GM18505 (cell line): ENCODE measurements around the gene CNTN5.
"Not testable (repeated sequence)": the region's sequence is repeated elsewhere in the genome, so short reads cannot be mapped to it uniquely, and the experiment has no call there.

ENCODE experiments used
- ATAC-seq: cut with Tn5 transposase; IDR thresholded peaks from one replicate; pipeline ENCODE4 v1.9.1; 2021; ENCODE audit not compliant: unreplicated experiment
- POLR2A ChIP-seq: IDR thresholded peaks from 4 replicates; pipeline ENCODE4 v1.6.1; 2011; ENCODE audit warnings: borderline replicate concordance; ENCODE audit not compliant: insufficient read depth, insufficient read length; ENCODE audit errors: extremely low read depth

CNTN5 gene

DNA sequence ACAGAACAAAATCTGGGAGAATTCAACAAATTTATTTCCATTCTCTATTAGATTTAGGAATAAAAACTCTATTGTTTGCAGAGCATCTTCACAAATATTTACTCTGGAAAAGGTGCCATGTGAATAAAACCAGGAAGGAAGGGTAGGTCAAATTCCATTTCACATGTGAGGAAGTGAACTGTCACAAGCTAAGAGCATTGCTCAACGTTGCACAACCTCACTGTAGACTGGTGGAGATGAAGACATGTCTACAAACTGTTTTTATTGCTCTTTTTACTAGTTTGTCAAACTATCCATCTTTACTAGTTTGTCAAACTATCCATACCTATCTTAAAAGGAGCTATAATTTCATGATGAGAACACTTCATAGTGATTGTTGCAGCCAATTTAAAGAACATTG lies 236.4 kb downstream of the CNTN5 start:
- no peak for TF ChIP-seq POLR2A
- ATAC-seq, result no peak

DNA sequence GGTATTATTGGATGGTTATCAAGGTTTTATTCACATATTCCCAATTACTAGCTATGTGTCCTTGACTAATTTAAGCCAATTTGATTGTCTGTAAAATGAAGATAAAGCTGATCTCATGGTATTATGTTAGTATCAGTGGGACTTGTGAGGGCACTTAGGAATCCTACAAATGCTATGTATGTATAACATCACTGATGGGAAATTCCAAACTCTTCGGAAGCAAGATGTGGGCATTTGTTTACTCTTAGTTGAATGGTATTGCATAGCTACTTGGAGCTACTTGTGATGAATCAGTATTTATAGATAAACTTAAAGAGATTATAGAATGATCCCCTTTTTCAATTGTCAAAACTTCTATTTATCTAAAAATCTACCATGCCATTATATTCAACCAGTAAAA lies 239.9 kb downstream of the CNTN5 start:
- ATAC-seq, result no peak
- TF ChIP-seq POLR2A, result no peak

DNA sequence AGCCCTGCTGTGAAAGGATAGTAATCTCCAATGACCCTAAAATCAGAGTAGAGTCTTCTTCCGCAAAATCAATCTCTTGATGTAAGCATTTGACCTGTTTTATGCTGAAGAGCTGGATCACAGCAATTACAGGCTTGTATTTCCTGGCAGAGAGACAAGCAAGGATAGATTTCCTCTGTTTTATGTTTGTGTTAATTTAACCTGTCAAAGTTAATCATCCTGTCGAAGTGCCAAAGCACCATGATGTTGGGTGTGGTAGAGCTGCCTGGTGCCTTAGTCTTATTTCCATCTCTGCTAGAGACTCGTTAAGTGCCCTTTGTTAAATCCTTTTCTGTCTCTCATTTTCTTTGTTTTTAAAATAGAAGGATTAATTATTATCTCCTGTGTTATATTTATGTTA lies 248.1 kb downstream of the CNTN5 start:
- no peak for TF ChIP-seq POLR2A
- no peak for ATAC-seq

- TF ChIP-seq POLR2A, result no peak
- no peak for ATAC-seq
Observed at GRCh38 chr11:99271527-99271926, 250.8 kb downstream of the CNTN5 start.

DNA sequence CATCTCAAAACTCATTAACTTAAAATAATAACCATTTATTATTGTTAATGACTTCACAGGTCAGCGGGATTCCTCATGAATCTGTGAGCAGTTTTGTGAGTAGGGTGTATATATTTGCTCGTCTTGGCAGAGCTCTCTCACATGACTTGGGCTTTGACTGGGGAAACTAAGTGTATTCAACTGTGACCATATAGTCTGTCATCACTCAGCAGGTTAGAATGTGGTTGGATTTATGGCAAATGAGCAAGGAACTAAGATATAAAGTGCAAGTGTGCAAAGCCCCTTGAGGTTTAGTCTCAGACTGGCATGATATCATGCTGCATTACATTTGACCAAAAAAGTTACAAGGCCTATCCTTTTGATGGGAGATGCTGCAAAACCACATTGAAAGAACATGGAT lies 254.8 kb downstream of the CNTN5 start:
- no peak for ATAC-seq
- no peak for TF ChIP-seq POLR2A

DNA sequence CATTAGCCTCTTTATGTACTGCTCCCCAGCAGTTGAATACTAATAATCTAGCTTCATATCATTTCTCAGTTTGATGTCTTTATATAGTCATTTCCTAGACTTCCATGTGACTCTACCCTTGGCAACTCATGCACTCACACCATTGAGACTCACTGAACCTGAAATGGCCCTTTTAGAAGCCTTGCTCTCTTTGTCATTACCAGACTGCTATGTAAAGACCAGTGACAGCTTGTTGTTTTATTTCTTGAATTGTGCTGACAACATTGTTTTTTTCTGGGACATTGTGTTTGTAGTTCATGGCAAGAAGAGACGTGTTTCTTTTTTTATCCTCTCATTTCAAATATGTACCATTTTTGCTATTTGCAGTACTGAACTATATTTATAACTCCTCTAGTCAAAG lies 256.5 kb downstream of the CNTN5 start:
- ATAC-seq, result no peak
- no peak for TF ChIP-seq POLR2A

- ATAC-seq, result no peak
- no peak for TF ChIP-seq POLR2A
Observed at GRCh38 chr11:99279266-99279665, 258.5 kb downstream of the CNTN5 start.

GRCh38 chr11:99281331-99281730 lies 260.6 kb downstream of the CNTN5 start:
- no peak for ATAC-seq
- no peak for TF ChIP-seq POLR2A

DNA sequence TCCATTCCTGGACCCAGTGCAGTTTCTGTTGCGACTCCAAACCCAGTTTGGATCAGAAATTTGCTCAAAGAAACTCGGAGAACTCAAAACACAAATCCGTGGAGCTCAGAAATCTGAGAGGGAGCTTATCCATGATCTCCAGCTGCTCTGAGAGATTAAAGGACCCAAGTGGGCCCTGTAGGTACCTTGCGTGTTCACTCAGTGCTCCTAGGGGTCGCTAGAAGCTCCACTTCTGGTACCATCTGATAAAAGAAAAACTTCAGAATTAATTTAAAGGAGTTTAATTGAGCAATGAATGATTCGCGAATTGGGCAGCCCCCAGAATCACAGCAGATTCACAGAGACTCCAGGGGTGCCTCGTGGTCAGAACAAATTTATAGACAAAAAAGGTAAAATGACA lies 277.2 kb downstream of the CNTN5 start:
- not testable (repeated sequence) for ATAC-seq

DNA sequence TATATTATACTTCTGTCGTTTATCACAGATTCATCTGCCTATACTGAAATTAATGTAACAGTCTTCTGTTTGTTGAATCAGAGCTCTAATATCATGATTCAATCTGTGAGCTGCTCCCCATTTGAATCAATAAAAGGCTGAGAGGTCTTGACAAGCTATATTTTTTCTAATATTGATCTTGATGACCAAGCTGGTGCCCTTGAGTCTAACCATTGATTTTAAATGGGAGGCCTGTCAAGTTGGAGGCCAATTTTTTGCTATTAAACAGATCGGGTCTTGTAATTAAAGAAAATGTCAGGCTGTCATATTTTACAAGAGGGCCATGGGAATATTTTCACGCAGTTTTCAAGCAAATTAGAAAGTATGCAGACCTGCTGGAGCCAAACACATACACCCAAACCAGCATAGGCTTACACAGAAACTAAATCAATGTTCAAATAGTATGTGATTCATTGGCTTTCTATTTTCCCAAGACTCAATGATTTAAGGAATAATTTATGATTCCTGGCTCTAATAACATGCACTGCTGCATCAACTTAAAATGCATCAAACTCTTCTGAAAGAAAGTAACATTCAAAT lies 286.9 kb downstream of the CNTN5 start:
- no peak for ATAC-seq
- no peak for TF ChIP-seq POLR2A

DNA sequence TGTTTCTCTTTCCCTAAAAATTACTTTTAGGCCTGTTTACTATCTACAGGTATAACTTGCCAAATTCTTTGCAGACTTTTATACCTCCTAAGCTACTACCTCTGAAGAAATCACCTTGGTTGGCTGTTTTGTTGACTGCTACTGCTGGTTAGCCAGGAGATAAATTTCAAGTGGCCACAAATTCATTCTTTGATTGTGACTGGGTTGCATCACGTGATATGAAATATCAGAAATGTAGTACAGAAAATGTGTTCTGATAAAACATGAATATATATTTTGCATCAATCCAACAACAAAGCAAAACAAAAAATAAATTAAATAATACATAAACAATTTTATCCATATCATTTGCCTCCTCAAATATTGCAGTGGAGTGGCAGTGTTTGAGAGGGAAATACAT lies 291.1 kb downstream of the CNTN5 start:
- TF ChIP-seq POLR2A, result no peak

GRCh38 chr11:99316776-99317520 lies 296.2 kb downstream of the CNTN5 start:
- ATAC-seq, result no peak
- TF ChIP-seq POLR2A, result no peak

More for the DNA sequence above, 291.1 kb downstream of the CNTN5 start:
- ATAC-seq, result no peak

GRCh38 chr11:99320769-99321290 lies 300.1 kb downstream of the CNTN5 start:
- TF ChIP-seq POLR2A, result no peak
- no peak for ATAC-seq

GRCh38 chr11:99325847-99326246 lies 305.1 kb downstream of the CNTN5 start:
- ATAC-seq, result no peak
- no peak for TF ChIP-seq POLR2A

DNA sequence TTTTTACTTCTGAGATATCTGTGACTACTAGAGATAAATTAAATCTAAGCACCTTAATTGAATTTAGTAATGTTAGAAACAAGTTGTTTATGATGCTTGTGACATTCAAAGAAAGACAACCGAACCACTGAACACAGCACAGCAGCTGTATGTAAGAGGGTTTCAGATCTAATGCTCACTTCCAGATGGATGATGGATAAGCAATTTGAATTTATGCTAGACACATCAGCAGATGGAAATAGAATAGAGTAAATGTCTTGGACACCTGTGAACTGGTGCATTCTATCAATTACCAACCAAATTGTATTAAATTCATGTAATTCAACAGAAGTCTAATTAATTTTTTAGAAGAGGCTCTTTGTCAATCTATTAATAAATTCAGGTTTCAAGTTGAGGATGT lies 306.3 kb downstream of the CNTN5 start:
- no peak for ATAC-seq
- no peak for TF ChIP-seq POLR2A

DNA sequence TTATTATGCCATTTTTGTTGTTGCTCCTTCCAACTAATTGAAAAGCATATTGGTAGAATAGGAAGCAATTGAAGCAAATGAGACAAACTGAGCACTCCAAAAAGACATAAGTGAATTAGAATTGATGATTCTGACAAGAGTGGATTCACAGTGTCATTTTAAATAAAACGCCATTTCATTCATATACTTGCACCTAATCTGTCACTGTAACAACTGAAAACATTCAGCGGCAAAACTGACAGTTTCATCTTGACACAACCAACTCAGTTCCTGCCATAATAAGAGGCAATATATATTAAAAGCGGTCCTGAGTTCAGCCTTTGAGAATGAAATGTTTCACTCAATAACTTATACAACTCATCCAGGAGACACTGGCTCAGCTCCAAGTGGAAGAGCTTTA lies 306.8 kb downstream of the CNTN5 start:
- no peak for TF ChIP-seq POLR2A
- ATAC-seq, result no peak
